Measurements from ENCODE around the gene TAF1.

The TAF1 gene

GRCh38 chrX:71514367-71515037, 148.3 kb downstream of the TAF1 start:
- no peak for DNase-seq

DNA sequence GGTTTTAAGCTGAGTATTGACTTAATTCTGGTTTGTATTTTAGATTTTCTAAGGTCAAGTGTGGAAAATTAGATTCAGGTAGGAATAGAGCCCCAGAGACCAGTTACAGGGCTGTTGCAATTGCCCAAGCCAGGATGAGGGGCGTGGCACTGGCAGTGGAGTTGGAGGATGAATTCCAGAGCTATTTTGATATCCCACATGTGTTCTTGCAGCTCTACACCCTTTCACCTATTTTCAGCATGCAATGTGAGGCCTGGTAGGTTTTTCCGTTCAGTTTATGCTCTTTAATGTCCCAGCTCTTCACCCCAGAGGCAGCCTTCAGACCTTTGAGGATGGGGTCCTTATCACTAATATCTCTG, 148.9 kb downstream of the TAF1 start:
- no peak for DNase-seq

Measured in hematopoietic multipotent progenitor cell treated with erythropoietin and hydrocortisone succinate and interleukin-3 and kit ligand, for 8 days (in vitro differentiated cells).